GM18861 (cell line): ENCODE data around the gene NOP53.
"Not testable (repeated sequence)": the region's sequence is repeated elsewhere in the genome, so short reads cannot be mapped to it uniquely, and the experiment has no call there.

ENCODE experiments used
- ATAC-seq: cut with Tn5 transposase; IDR thresholded peaks from one replicate; pipeline ENCODE4 v1.9.1; 2021; ENCODE audit not compliant: unreplicated experiment

Gene NOP53

DNA sequence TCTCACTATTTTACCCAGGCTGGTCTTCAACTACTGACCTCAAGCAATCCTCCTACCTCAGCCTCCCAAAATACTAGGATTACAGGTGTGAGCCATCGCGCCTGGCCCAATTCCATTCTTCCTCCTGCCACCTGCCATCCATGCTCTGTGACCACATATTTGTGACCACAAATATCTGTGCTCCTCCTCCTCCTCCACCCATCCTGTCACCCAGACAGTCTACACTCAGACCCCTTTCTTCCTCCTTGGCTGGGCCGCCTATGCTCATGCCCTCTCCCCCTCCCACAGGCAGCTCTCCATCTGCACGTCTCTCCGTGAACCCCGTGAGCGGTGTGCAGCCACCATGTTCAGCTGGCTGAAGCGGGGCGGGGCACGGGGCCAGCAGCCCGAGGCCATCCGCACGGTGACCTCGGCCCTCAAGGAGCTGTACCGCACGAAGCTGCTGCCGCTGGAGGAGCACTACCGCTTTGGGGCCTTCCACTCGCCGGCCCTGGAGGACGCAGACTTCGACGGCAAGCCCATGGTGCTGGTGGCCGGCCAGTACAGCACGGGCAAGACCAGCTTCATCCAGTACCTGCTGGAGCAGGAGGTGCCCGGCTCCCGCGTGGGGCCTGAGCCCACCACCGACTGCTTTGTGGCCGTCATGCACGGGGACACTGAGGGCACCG lies 28.9 kb upstream of the NOP53 start:
- ATAC-seq = no peak

DNA sequence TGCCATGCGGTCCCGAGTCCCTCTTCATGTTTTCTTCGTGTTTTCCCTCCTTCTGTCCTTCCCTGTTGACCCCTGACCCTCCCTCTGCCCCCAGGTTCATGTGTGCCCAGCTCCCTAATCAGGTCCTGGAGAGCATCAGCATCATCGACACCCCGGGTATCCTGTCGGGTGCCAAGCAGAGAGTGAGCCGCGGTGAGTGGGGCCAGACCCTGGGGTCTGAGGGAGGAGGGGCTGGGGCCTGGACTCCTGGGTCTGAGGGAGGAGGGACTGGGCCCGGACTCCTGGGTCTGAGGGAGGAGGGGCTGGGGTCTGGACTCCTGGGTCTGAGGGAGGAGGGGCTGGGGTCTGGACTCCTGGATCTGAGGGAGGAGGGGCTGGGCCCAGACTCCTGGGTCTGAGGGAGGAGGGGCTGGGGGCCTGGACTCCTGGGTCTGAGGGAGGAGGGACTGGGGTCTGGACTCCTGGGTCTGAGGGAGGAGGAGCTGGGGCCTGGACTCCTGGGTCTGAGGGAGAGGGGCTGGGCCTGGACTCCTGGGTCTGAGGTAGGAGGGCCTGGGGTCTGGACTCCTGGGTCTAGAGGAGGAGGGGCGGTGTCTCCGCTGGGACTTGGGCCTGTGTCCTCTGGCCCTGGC lies 26.8 kb upstream of the NOP53 start:
- ATAC-seq = not testable (repeated sequence)

DNA sequence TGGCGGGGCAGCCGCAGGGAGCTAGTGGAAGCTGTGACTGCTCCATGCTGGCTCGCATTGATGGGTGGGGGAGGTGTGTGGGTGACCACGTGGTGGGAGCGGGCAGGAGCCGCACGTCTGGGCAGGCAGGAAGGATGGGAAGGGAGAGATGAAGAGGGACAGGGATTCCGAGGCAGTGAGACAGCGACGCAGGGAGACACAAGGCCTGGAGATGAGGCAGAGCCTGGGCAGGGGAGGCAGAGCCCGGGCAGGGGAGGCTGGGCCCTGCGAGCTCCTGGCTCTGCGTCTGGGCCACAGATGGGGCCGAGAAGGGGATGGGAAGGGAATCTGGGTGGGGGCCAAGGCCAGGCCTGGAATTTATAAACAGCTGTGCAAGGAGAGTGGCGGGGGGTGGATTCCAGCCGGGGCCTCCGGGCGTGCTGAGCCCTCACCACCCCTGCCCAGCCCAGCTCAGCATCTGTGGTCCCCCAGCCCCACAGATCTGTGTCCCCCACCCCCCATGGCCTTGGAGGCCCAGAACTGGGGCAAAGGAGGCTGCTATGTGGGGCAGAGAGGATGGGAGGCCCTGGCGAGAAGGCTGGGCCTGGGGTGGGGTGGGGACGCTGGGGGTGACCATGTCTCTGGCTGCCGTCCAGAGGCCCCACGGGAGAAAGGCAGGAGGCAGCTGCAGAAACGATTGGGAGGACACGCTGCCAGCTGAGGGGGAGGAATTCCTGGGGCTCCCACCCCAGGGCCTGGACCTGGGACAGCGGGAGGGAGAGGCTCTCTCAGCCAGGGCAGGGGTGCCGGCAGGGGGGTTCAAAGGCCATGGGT lies 26.1 kb upstream of the NOP53 start:
- no peak for ATAC-seq

DNA sequence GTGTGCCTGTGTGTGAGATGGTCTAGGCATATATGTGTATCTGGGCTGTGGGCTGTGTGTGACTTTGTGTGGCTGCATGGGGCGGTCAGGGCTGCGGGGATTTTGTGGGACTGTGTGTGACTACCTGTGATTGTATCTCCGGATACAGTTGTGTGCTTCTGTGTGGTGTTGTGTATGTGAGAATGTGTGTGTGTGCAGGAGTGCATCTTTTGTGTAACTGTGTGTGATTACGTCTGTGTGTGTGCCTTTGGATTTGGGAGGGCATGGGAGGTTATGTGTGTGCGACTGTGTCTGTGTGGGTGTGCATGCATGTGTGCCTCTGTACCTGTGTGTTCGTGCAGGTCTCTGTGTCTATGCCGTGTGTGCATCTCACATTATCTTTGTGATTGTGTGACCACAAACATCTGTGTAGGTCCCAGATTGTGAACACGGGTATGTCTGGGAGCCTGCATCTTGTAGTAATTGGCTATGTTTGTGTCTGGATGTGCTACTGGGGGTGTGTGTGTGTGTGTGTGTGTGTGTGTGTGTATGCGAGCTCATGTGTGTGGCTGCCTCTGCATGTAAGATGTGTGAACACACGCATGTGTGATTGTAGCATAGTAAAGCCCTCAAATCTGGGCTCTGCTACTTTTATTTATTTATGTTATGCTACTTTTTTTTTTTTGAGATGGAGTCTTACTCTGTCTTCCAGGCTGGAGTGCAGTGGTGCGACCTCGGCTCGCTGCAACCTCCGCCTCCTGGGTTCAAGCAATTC lies 24.5 kb upstream of the NOP53 start:
- ATAC-seq = no peak

DNA sequence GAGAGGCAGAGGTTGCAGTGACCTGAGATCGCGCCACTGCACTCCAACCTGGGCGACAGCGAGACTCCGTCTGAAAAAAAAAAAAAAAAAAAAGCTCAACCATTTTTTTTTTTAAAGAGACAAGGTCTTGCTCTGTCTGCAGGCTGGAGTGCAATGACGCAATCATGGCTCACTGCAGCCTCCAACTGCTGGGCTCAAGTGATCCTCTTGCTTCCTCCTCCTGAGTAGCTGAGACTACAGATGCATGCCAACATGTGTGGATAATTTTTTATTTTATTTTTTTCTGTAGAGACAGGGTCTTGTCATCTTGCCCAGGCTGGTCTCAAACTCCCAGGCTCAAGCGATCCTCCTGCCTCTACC lies 21.8 kb upstream of the NOP53 start:
- ATAC-seq = no peak

DNA sequence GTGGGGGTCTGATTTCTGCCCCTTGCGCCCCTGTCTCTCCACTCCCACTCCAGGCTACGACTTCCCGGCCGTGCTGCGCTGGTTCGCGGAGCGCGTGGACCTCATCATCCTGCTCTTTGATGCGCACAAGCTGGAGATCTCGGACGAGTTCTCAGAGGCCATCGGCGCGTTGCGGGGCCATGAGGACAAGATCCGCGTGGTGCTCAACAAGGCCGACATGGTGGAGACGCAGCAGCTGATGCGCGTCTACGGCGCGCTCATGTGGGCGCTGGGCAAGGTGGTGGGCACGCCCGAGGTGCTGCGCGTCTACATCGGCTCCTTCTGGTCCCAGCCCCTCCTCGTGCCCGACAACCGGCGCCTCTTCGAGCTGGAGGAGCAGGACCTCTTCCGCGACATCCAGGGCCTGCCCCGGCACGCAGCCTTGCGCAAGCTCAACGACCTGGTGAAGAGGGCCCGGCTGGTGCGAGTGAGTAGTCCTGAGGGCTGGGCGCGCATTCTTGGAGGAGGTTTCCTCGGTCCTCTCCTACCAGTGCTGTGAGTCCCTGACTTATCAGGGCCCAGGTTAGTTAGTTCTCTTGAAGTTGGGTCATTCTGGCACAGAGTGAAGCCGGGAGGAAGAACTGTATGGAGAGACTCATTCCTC lies 19.5 kb upstream of the NOP53 start:
- no peak for ATAC-seq

DNA sequence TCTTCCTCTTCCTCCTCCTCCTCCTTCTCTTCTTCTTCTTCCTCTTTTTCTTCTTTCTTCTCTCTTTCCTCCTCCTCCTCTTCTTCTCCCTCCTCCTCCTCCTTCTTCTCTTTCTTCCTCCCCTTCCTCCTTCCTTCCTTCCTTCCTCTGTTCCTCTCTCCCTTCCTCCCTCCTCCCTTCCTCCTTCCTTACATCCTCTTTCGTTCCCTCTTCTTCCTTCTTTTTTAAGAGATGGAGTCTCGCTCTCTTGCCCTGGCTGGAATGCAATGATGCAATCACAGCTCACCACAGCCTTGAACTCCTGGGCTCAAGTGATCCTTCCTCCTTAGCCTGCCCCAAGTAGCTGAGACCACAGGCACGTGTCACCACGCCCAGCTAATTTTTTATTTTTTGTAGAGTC lies 18.9 kb upstream of the NOP53 start:
- no peak for ATAC-seq

DNA sequence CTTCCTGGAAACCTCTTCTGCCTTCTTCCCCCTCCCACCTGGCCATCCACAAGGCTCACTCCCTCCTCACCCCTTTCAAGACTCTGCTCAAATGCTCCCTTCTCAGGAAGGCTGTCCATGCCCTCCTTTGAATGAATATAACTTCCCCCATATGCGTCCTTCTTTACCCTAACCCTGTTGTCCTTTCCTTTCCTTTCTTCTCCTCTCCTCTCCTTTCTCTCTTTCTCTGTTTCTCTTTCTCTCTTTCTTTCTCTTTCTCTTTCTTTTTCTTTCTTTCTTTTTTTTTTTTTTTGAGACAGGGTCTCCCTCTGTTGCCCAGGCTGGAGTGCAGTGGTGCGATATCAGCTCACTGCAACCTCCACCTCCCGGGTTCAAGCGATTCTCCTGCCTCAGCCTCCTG lies 17.1 kb upstream of the NOP53 start:
- ATAC-seq = not testable (repeated sequence)

DNA sequence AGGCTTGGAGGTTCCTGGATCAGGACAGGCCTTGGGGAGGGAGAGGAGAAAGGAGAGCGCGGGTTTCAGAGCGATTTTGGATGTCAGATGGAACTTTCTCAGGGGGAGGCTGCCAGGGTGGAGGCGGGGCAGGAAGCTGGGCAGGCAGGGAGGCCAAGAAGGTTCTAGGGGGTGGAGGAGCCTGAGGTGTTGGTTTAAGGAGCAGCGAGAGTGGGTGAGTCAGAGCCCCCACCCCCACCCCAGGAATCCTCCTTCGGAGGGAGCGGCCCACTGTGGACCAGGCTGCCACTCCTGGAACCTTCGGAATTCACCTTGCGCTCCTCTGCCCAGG lies 15.9 kb upstream of the NOP53 start:
- no peak for ATAC-seq

DNA sequence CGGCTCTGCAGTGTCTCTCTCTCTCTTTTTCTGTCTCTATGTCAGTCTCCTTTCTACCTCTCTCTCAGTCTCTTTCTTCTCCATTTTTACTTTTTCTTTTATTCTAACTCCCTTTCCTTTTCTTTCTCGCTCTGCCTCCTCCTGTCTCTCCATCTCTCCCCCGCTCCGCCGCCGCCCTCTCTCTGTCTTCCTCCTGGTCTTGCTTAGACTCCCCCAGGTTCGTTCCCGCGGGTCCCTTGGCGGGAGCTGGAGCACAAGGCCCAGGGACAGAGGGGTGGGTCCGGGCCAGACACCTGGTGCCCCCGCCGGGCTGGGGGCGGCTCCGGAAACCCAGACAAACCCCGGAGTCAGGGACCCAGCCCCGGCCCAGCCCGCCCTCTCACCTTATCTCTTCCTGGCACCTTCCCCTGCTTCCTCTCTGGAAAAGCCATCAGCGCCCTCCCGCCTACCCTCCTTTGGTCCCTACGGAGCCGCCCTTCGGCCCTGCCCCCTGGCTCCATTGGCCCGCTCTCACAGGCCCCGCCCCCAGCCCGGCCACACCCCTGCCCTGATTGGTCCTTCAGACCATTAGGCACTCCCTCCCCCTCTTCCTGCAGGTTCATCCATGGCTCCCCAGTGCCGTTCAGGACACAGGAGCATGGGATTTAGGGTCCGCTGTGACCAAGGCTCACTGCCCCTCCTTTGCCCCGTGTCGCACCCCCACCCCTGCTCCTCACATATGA lies 15.4 kb upstream of the NOP53 start:
- no peak for ATAC-seq

DNA sequence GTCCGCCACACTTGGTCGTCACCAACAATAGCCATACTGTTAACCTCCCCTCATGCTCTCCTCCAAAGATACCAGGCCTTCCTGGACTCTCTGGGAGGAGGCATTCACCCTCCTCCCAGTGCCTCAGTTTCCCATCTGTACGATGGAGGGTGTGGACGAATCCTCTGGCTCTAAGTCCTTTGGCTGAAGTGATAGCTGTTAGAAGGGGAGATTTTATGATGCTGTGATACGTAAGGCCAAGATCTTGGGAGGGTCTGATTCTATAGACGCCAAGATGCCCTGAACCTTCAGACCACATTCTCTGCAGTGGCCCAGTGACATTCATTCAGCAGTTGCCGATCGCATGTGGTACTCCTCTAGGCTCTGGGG lies 14.8 kb upstream of the NOP53 start:
- ATAC-seq = no peak

DNA sequence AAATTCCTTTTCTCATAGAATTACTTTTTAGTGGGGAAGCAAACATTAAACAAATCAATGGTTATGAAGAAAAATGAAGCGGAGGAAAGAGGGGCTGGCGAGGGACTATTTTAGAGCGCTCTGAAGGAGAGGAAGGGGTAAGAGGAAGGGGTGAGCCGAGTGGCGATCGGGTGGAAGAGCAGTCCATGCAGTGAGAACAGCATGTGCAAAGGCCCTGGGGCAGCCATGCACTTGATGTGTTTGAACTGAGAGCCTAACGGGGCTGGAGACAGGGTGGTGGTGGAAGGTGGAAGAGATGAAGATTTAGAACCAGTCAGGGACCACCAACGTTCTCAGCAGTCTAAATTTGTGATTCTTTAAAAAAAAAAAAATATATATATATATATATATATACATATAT lies 14.4 kb upstream of the NOP53 start:
- ATAC-seq = no peak

DNA sequence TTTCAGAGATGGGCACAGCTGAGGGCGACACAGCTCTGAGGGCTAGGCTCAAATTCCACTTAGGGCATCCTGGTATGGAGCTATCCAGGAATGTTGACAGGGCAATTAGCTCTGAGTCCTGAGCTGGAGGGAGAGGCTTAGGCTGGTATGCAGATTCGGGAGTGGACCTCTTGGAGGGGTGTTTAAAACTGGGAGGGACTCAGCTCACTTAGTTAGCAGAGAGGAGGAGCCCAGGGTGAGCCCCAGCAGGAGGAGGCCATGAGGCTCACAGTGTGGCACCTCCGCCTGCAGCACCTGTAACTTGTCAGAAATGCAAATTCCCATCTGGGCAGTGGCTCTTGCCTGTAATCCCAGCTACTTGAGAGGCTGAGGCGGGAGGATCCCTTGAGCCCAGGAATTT lies 10.2 kb upstream of the NOP53 start:
- ATAC-seq = no peak

DNA sequence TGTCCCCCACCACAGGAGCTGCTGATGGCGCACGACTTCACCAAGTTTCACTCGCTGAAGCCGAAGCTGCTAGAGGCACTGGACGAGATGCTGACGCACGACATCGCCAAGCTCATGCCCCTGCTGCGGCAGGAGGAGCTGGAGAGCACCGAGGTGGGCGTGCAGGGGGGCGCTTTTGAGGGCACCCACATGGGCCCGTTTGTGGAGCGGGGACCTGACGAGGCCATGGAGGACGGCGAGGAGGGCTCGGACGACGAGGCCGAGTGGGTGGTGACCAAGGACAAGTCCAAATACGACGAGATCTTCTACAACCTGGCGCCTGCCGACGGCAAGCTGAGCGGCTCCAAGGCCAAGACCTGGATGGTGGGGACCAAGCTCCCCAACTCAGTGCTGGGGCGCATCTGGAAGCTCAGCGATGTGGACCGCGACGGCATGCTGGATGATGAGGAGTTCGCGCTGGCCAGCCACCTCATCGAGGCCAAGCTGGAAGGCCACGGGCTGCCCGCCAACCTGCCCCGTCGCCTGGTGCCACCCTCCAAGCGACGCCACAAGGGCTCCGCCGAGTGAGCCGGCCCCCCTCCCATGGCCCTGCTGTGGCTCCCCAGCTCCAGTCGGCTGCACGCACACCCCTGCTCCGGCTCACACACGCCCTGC lies 4.4 kb upstream of the NOP53 start:
- no peak for ATAC-seq

DNA sequence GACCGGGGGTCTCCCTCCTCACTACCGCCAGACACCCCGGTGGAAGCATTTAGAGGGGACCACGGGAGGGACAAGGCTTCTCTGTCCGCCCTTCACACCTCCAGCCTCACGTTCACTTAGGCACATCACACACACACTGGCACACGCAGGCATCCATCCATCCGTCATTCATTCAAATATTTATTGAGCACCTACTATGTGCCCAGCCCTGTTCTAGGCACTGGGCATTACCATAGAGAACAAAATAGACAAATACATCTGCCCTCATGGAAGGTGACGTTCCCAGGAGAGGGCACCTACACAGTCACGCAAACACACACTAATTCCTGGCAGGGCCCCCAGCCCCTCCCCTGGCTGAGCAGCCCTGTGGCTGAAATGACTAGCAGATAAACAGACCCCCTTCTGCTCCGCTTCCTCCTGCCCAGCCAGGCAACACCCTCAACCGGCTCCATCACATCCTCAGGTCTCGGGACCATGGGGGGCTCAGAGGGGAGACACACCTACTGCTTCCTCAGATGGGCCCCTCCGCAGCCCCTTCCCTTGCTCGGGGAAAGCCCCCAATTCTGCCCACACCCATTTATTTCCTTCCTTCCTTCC lies 3.7 kb upstream of the NOP53 start:
- ATAC-seq = no peak

DNA sequence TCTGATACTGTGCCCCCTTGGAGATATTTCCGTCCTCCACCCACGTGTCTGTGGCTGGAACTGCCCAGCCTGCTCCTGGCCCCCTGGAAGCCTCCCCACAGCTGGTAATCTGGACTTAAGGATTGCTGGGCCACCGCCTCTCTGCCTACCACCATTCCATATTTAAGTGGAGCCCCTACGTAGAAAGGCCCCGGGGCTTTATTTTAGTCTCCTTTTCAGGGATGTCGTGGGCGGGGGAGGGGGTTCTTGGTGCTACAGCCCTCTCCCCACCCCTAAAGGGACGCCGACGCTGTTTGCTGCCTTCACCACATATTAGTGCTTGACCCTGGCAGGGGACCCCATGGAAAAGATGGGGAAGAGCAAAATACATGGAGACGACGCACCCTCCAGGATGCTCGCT lies 2.7 kb upstream of the NOP53 start:
- ATAC-seq = no peak

DNA sequence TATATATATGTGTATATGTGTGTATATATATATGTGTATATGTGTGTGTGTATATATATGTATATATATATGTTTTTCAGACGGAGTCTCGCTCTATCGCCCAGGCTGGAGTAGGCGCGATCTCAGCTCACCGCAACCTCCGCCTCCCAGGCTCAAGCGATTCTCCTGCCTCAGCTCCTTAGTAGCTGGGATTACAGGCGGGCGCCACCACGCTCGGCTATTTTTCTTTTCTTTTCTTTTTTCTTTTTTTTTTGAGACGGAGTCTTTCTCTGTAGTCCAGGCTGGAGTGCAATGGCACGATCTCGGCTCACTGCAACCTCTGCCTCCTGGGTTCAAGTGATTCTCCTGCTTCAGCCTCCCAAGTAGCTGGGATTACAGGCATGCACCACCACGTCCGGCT lies 783 bp downstream of the NOP53 start:
- not testable (repeated sequence) for ATAC-seq

DNA sequence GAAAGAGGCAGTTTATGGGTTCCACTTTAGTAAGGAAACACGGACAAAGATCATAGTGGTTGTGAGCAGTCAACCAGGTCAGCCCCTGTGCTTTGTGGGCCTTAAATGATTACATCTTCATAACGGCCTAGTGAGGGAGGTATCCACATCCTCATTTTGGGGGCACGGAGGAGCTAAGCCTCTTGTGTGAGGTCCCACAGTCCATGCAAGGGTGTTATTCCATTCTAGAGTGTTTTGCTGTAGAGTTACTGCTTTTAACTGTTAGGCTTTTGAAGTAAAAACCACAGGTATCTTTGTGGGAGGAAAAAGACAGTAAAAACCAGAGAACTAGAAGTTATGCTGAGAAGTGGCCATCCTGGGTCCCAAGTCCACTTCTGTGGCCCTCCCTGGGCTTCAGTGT lies 4.0 kb downstream of the NOP53 start:
- no peak for ATAC-seq

DNA sequence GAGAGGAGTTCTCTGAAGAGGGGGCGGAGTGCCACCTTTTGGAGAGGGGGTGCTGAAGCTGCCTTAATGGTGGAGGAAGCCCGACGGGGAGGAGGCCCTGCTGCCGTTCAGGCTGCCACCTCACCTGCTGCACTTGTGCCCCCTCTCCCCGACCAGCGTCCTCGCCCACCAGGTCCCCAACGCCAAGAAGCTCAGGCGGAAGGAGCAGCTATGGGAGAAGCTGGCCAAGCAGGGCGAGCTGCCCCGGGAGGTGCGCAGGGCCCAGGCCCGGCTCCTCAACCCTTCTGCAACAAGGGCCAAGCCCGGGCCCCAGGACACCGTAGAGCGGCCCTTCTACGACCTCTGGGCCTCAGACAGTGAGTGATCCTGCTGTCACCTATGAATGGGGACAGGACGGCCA lies 5.4 kb downstream of the NOP53 start:
- no peak for ATAC-seq
